NB4 (cell line): Measurements from ENCODE around the gene SLC30A1.

Source experiments
- DNase-seq: peaks from one replicate; pipeline ENCODE4 v3.0.0; 2010; ENCODE audit warnings: low read depth
- H3K4me3 ChIP-seq: one replicate; pipeline ENCODE4 v1.5.1; 2011; ENCODE audit warnings: mild to moderate bottlenecking, low read depth, low read length, moderate library complexity
- MYC ChIP-seq: IDR thresholded peaks from 2 replicates; pipeline ENCODE4 v1.6.1; 2011; ENCODE audit warnings: low read depth, low read length
- POLR2A ChIP-seq: IDR thresholded peaks from 2 replicates; pipeline ENCODE4 v1.6.1; 2011; ENCODE audit warnings: mild to moderate bottlenecking; ENCODE audit not compliant: insufficient read length; ENCODE audit errors: extremely low read depth
- TF ChIP-seq, protein P1 (sequence below): IDR thresholded peaks from 2 replicates; pipeline ENCODE4 v1.6.1; 2011; ENCODE audit warnings: low read depth, low read length
- TF ChIP-seq, protein P2 (sequence below): IDR thresholded peaks from one replicate; pipeline ENCODE4 v1.5.1; 2012; ENCODE audit warnings: low read depth, low read length

The SLC30A1 gene

GRCh38 chr1:211621447-211622198, 42.7 kb upstream of the SLC30A1 start:
- H3K4me3 ChIP-seq, result no peak overlapping the region
- no peak for DNase-seq
- TF ChIP-seq, protein P1, sequence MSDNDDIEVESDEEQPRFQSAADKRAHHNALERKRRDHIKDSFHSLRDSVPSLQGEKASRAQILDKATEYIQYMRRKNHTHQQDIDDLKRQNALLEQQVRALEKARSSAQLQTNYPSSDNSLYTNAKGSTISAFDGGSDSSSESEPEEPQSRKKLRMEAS, result no peak
- TF ChIP-seq, protein P2, sequence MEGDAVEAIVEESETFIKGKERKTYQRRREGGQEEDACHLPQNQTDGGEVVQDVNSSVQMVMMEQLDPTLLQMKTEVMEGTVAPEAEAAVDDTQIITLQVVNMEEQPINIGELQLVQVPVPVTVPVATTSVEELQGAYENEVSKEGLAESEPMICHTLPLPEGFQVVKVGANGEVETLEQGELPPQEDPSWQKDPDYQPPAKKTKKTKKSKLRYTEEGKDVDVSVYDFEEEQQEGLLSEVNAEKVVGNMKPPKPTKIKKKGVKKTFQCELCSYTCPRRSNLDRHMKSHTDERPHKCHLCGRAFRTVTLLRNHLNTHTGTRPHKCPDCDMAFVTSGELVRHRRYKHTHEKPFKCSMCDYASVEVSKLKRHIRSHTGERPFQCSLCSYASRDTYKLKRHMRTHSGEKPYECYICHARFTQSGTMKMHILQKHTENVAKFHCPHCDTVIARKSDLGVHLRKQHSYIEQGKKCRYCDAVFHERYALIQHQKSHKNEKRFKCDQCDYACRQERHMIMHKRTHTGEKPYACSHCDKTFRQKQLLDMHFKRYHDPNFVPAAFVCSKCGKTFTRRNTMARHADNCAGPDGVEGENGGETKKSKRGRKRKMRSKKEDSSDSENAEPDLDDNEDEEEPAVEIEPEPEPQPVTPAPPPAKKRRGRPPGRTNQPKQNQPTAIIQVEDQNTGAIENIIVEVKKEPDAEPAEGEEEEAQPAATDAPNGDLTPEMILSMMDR, result no peak
- TF ChIP-seq MYC (no peak), POLR2A (no peak)

- H3K4me3 ChIP-seq, result no peak overlapping the region
- no peak for DNase-seq
- TF ChIP-seq, protein P2, result no peak
- TF ChIP-seq POLR2A, result no peak
- no peak for TF ChIP-seq MYC
- TF ChIP-seq, protein P1, result no peak
Observed at GRCh38 chr1:211620097-211620496, 41.1 kb upstream of the SLC30A1 start.

GRCh38 chr1:211619033-211619996, 40.4 kb upstream of the SLC30A1 start:
- DNase-seq, result no peak
- TF ChIP-seq, protein P2, result no peak
- no peak for TF ChIP-seq POLR2A
- TF ChIP-seq, protein P1, result no peak
- TF ChIP-seq MYC, result no peak
- H3K4me3 ChIP-seq, result no peak overlapping the region

- no peak for TF ChIP-seq MYC
- TF ChIP-seq POLR2A, result no peak
- TF ChIP-seq, protein P2, result no peak
- TF ChIP-seq, protein P1, result no peak
- no peak for DNase-seq
- H3K4me3 ChIP-seq, result no peak overlapping the region
Observed at GRCh38 chr1:211616965-211617297, 38.0 kb upstream of the SLC30A1 start.

DNA sequence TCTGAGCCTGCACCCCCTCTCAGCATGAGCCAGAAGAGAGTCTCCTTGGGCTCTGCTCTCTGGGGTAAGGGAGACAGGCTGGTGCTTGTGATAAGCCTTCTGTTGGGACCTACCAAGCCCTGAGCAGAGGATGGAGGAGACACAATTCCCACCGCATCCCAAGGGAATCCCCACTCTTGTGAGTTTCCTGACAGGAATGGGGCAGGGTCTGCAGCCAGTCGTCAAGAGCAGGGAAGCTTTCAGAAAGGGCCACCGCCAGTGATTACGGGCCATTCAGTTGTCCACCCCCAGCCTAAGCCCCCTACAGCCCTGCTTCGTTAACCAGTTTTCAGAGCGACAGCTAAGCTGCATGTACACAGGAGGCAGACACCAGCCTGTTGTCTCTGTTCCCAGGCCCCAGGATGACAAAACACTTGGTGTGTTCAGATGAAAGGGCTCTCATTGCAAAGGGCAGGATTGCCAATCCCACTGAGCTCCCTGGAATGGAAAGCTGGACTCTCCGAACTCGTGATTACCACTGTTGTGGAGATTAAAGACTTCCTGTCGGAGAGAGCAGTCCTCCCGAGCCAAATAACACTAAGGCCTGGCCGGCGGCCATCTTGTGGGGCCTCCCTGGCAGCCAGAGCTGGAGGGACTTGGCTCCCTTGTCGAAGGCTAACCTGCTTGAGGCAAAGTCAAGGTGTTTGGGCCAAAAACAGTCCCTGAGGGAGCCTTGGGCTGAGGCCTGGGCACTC, 37.4 kb upstream of the SLC30A1 start:
- no peak for DNase-seq
- TF ChIP-seq, protein P2, result no peak
- TF ChIP-seq MYC (no peak), POLR2A (no peak)
- TF ChIP-seq, protein P1, result no peak
- H3K4me3 ChIP-seq, result no peak overlapping the region
